ENCODE data around the gene CLCN7.

CLCN7 gene

GRCh38 chr16:1446296-1447080, 28.3 kb downstream of the CLCN7 start:
- Histone ChIP-seq H2BK120ac (ENCODE audit: low read depth, low read length) (no peak overlapping the region), H4K91ac (ENCODE audit: low read depth, low read length, poor library complexity) (no peak overlapping the region), H4K8ac (ENCODE audit: low read depth, low read length) (peak overlapping the region; percentile 17), H2AK5ac (ENCODE audit: low read depth, low read length) (peak overlapping the region; percentile 14), H3K9ac (ENCODE audit: low read depth, low read length, poor library complexity) (peak overlapping the region; percentile 4), H3K4me3 (ENCODE audit: low read length in 2 of 2) (no peak overlapping the region), H3K36me3 (replicated peaks in 1 of 2; ENCODE audit: control insufficient read depth in 2 of 2, insufficient read depth in 2 of 2, low read length in 2 of 2) (peaks cover 9 to 49% of the 10 kb centered on the region in 2 donors), H3K18ac (ENCODE audit: low read length) (no peak overlapping the region), H3K4ac (ENCODE audit: low read length) (no peak overlapping the region), H3K27me3 (ENCODE audit: control insufficient read depth in 3 of 3, insufficient read depth in 3 of 3, low read depth in 1 of 3, low read length in 3 of 3) (no peaks in the 10 kb centered on the region), H3K4me1 (ENCODE audit: control insufficient read depth in 2 of 2, insufficient read depth in 1 of 2, low read depth in 1 of 2, low read length in 2 of 2) (no peaks in the 10 kb centered on the region), H3K79me1 (ENCODE audit: low read depth, low read length) (peaks cover 3% of the 10 kb centered on the region), H3K27ac (replicated peaks; ENCODE audit: low read length) (no peak overlapping the region), H2BK5ac (ENCODE audit: low read length) (no peak overlapping the region), H3K14ac (ENCODE audit: low read length) (no peak overlapping the region), H3K9me3 (replicated peaks in 1 of 2; ENCODE audit: control insufficient read depth in 2 of 2, insufficient read depth in 1 of 2, low read depth in 1 of 2, low read length in 2 of 2) (no peaks in the 10 kb centered on the region), H2AFZ (ENCODE audit: low read length) (no peak overlapping the region), H3K4me2 (ENCODE audit: insufficient read depth, low read length, poor library complexity, severe bottlenecking) (no peak overlapping the region), H3K23ac (ENCODE audit: low read depth, low read length, poor library complexity) (no peak overlapping the region), H2BK12ac (ENCODE audit: low read length) (no peak overlapping the region), H2BK15ac (ENCODE audit: low read length) (no peak overlapping the region)
- WGBS, 2 donors (ENCODE audit: extremely low coverage in 2 of 2, insufficient read length in 2 of 2, insufficient replicate concordance in 1 of 2), result no CpG with 5 or more reads among the region's 41 CpGs
- DNase-seq (ENCODE audit: low spot score), result no peak

- Histone ChIP-seq H4K8ac (ENCODE audit: low read depth, low read length) (no peak overlapping the region), H2BK5ac (ENCODE audit: low read length) (no peak overlapping the region), H2BK12ac (ENCODE audit: low read length) (no peak overlapping the region), H3K4me2 (ENCODE audit: insufficient read depth, low read length, poor library complexity, severe bottlenecking) (no peak overlapping the region), H3K18ac (ENCODE audit: low read length) (no peak overlapping the region), H2AK5ac (ENCODE audit: low read depth, low read length) (peak overlapping the region; percentile 14), H3K23ac (ENCODE audit: low read depth, low read length, poor library complexity) (no peak overlapping the region), H2BK120ac (ENCODE audit: low read depth, low read length) (no peak overlapping the region), H3K79me1 (ENCODE audit: low read depth, low read length) (peaks cover 3% of the 10 kb centered on the region), H3K4me1 (ENCODE audit: control insufficient read depth in 2 of 2, insufficient read depth in 1 of 2, low read depth in 1 of 2, low read length in 2 of 2) (no peaks in the 10 kb centered on the region), H3K27me3 (ENCODE audit: control insufficient read depth in 3 of 3, insufficient read depth in 3 of 3, low read depth in 1 of 3, low read length in 3 of 3) (no peaks in the 10 kb centered on the region), H2AFZ (ENCODE audit: low read length) (no peak overlapping the region), H4K91ac (ENCODE audit: low read depth, low read length, poor library complexity) (no peak overlapping the region), H3K14ac (ENCODE audit: low read length) (no peak overlapping the region), H3K9ac (ENCODE audit: low read depth, low read length, poor library complexity) (no peak overlapping the region), H3K9me3 (replicated peaks in 1 of 2; ENCODE audit: control insufficient read depth in 2 of 2, insufficient read depth in 1 of 2, low read depth in 1 of 2, low read length in 2 of 2) (no peaks in the 10 kb centered on the region), H3K36me3 (replicated peaks in 1 of 2; ENCODE audit: control insufficient read depth in 2 of 2, insufficient read depth in 2 of 2, low read length in 2 of 2) (peaks cover 6 to 41% of the 10 kb centered on the region in 2 donors), H3K4ac (ENCODE audit: low read length) (no peak overlapping the region), H2BK15ac (ENCODE audit: low read length) (no peak overlapping the region), H3K27ac (replicated peaks; ENCODE audit: low read length) (no peak overlapping the region), H3K4me3 (ENCODE audit: low read length in 2 of 2) (no peak overlapping the region)
- WGBS, 2 donors (ENCODE audit: extremely low coverage in 2 of 2, insufficient read length in 2 of 2, insufficient replicate concordance in 1 of 2), result no CpG with 5 or more reads among the region's 25 CpGs
- DNase-seq (ENCODE audit: low spot score), result no peak
Measured at GRCh38 chr16:1445518-1446203, 29.2 kb downstream of the CLCN7 start.

- no peak overlapping the region for H3K18ac ChIP-seq (ENCODE audit: low read length)
- peak overlapping the region; percentile 37 for H2AK5ac ChIP-seq (ENCODE audit: low read depth, low read length)
- H2BK5ac ChIP-seq (ENCODE audit: low read length), result no peak overlapping the region
- no CpG with 5 or more reads among the region's 48 CpGs for WGBS, 2 donors (ENCODE audit: extremely low coverage in 2 of 2, insufficient read length in 2 of 2, insufficient replicate concordance in 1 of 2)
- H4K91ac ChIP-seq (ENCODE audit: low read depth, low read length, poor library complexity), result no peak overlapping the region
- H2BK15ac ChIP-seq (ENCODE audit: low read length), result no peak overlapping the region
- no peak overlapping the region for H3K4me2 ChIP-seq (ENCODE audit: insufficient read depth, low read length, poor library complexity, severe bottlenecking)
- no peak overlapping the region for H2AFZ ChIP-seq (ENCODE audit: low read length)
- H3K14ac ChIP-seq (ENCODE audit: low read length), result no peak overlapping the region
- no peak overlapping the region for H2BK120ac ChIP-seq (ENCODE audit: low read depth, low read length)
- H3K36me3 ChIP-seq (replicated peaks in 1 of 2; ENCODE audit: control insufficient read depth in 2 of 2, insufficient read depth in 2 of 2, low read length in 2 of 2), result peaks cover 6 to 33% of the 10 kb centered on the region in 2 donors
- no peak overlapping the region for H3K4me3 ChIP-seq (ENCODE audit: low read length in 2 of 2)
- no peak overlapping the region for H3K27ac ChIP-seq (replicated peaks; ENCODE audit: low read length)
- no peak overlapping the region for H2BK12ac ChIP-seq (ENCODE audit: low read length)
- peaks cover 3% of the 10 kb centered on the region for H3K79me1 ChIP-seq (ENCODE audit: low read depth, low read length)
- no peak overlapping the region for H3K9ac ChIP-seq (ENCODE audit: low read depth, low read length, poor library complexity)
- no peak for DNase-seq (ENCODE audit: low spot score)
- H3K27me3 ChIP-seq (ENCODE audit: control insufficient read depth in 3 of 3, insufficient read depth in 3 of 3, low read depth in 1 of 3, low read length in 3 of 3), result no peaks in the 10 kb centered on the region
- H3K23ac ChIP-seq (ENCODE audit: low read depth, low read length, poor library complexity), result no peak overlapping the region
- no peak overlapping the region for H3K4ac ChIP-seq (ENCODE audit: low read length)
- no peaks in the 10 kb centered on the region for H3K9me3 ChIP-seq (replicated peaks in 1 of 2; ENCODE audit: control insufficient read depth in 2 of 2, insufficient read depth in 1 of 2, low read depth in 1 of 2, low read length in 2 of 2)
- H3K4me1 ChIP-seq (ENCODE audit: control insufficient read depth in 2 of 2, insufficient read depth in 1 of 2, low read depth in 1 of 2, low read length in 2 of 2), result no peaks in the 10 kb centered on the region
- no peak overlapping the region for H4K8ac ChIP-seq (ENCODE audit: low read depth, low read length)
Measured at GRCh38 chr16:1444730-1445517, 29.9 kb downstream of the CLCN7 start.

Data from neuronal stem cell (in vitro differentiated cells).